ENCODE data around the gene GABRB1.

- TF ChIP-seq, protein P1, sequence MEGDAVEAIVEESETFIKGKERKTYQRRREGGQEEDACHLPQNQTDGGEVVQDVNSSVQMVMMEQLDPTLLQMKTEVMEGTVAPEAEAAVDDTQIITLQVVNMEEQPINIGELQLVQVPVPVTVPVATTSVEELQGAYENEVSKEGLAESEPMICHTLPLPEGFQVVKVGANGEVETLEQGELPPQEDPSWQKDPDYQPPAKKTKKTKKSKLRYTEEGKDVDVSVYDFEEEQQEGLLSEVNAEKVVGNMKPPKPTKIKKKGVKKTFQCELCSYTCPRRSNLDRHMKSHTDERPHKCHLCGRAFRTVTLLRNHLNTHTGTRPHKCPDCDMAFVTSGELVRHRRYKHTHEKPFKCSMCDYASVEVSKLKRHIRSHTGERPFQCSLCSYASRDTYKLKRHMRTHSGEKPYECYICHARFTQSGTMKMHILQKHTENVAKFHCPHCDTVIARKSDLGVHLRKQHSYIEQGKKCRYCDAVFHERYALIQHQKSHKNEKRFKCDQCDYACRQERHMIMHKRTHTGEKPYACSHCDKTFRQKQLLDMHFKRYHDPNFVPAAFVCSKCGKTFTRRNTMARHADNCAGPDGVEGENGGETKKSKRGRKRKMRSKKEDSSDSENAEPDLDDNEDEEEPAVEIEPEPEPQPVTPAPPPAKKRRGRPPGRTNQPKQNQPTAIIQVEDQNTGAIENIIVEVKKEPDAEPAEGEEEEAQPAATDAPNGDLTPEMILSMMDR (IDR thresholded peaks at IDR 0.05), result no peak
- no peak for TF ChIP-seq POLR2A (IDR thresholded peaks at IDR 0.05)
Observed at GRCh38 chr4:47050761-47051725, 19.7 kb downstream of the GABRB1 start.

Data from adrenal gland (tissue), 5 donors.